ENCODE data around the gene RASSF1. TPM values are rescaled to one million over a fixed set of nuclear protein-coding genes. Genes with fewer than 3 reads are reported as not detected.

The RASSF1 gene
- total and polyA plus RNA-seq, 2 of the 13 experiments (the other 11 are each of a cell fraction or from before 2014, with no cell fraction given) = 10.2 to 27.5 TPM

DNA sequence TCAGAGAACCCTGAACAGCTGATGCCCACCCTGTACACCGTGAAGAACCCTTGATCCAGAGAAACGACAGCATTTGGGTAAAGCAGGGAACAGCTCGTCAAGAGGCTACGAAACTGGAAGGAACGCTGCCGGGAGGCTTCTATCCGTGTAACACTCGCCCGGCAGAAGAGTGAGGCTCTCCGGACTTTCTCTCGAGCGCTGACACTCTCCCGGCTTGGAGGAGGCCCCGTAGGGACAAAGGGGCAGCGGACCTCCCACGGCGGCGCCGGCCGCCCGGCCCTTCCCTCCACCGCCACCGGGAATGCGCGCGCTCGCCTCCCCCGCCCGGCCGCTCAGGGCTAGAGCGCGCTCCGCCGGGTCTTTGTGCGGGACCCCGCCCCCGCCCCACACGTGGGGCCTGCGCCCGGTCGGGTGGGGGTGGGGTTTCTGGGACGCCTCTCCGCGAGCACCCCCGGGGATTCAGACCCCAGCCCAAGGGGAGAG, 19.7 kb downstream of the RASSF1 start (continued):
- TF ChIP-seq, protein P1, sequence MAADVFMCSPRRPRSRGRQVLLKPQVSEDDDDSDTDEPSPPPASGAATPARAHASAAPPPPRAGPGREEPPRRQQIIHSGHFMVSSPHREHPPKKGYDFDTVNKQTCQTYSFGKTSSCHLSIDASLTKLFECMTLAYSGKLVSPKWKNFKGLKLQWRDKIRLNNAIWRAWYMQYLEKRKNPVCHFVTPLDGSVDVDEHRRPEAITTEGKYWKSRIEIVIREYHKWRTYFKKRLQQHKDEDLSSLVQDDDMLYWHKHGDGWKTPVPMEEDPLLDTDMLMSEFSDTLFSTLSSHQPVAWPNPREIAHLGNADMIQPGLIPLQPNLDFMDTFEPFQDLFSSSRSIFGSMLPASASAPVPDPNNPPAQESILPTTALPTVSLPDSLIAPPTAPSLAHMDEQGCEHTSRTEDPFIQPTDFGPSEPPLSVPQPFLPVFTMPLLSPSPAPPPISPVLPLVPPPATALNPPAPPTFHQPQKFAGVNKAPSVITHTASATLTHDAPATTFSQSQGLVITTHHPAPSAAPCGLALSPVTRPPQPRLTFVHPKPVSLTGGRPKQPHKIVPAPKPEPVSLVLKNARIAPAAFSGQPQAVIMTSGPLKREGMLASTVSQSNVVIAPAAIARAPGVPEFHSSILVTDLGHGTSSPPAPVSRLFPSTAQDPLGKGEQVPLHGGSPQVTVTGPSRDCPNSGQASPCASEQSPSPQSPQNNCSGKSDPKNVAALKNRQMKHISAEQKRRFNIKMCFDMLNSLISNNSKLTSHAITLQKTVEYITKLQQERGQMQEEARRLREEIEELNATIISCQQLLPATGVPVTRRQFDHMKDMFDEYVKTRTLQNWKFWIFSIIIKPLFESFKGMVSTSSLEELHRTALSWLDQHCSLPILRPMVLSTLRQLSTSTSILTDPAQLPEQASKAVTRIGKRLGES (CRISPR knock-in tag; IDR thresholded peaks at IDR 0.05; ENCODE audit: borderline replicate concordance) = 0 out of 2 replicates have a peak, but pooled peaks have one; percentile 4
- TF ChIP-seq, protein P2, sequence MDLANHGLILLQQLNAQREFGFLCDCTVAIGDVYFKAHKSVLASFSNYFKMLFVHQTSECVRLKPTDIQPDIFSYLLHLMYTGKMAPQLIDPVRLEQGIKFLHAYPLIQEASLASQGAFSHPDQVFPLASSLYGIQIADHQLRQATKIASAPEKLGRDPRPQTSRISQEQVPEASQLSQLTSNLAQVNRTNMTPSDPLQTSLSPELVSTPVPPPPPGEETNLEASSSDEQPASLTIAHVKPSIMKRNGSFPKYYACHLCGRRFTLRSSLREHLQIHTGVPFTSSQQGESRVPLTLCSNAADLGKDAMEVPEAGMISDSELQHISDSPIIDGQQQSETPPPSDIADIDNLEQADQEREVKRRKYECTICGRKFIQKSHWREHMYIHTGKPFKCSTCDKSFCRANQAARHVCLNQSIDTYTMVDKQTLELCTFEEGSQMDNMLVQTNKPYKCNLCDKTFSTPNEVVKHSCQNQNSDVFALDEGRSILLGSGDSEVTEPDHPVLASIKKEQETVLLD (CRISPR knock-in tag; IDR thresholded peaks at IDR 0.05; ENCODE audit: low read depth) = peak; percentile 52; the same call in 1 of the 2 replicates
- TF ChIP-seq ZNF10 (CRISPR knock-in tag; IDR thresholded peaks at IDR 0.05; ENCODE audit: borderline replicate concordance, low read depth) (no peak), ZNF563 (CRISPR knock-in tag; IDR thresholded peaks at IDR 0.05) (peak; percentile 79), ASH2L (IDR thresholded peaks at IDR 0.05; ENCODE audit: insufficient read length, low read depth, low read length) (no peak), SIX1 (CRISPR knock-in tag; IDR thresholded peaks at IDR 0.05; ENCODE audit: borderline replicate concordance) (no peak), ZNF501 (CRISPR knock-in tag; IDR thresholded peaks at IDR 0.05) (peak; percentile 21; the same call in 1 of the 2 replicates), ZSCAN25 (CRISPR knock-in tag; IDR thresholded peaks at IDR 0.05) (peak; percentile 58; the same call in 1 of the 2 replicates), GLI4 (CRISPR knock-in tag; IDR thresholded peaks at IDR 0.05; ENCODE audit: borderline replicate concordance) (0 out of 2 replicates have a peak, but pooled peaks have one; percentile 58), MYC (CRISPR knock-in tag; IDR thresholded peaks at IDR 0.05; ENCODE audit: borderline replicate concordance) (peak; percentile 90), HHEX (CRISPR knock-in tag; IDR thresholded peaks at IDR 0.05) (no peak), ZNF891 (CRISPR knock-in tag; IDR thresholded peaks at IDR 0.05) (0 out of 2 replicates have a peak, but pooled peaks have one; percentile 24), ZNF546 (CRISPR knock-in tag; conservative IDR thresholded peaks at IDR 0.05) (0 out of 2 replicates have a peak, but pooled peaks have one; percentile 56)
- TF ChIP-seq, protein P3, sequence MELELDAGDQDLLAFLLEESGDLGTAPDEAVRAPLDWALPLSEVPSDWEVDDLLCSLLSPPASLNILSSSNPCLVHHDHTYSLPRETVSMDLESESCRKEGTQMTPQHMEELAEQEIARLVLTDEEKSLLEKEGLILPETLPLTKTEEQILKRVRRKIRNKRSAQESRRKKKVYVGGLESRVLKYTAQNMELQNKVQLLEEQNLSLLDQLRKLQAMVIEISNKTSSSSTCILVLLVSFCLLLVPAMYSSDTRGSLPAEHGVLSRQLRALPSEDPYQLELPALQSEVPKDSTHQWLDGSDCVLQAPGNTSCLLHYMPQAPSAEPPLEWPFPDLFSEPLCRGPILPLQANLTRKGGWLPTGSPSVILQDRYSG (CRISPR knock-in tag; IDR thresholded peaks at IDR 0.05) = no peak
- TF ChIP-seq, protein P4, sequence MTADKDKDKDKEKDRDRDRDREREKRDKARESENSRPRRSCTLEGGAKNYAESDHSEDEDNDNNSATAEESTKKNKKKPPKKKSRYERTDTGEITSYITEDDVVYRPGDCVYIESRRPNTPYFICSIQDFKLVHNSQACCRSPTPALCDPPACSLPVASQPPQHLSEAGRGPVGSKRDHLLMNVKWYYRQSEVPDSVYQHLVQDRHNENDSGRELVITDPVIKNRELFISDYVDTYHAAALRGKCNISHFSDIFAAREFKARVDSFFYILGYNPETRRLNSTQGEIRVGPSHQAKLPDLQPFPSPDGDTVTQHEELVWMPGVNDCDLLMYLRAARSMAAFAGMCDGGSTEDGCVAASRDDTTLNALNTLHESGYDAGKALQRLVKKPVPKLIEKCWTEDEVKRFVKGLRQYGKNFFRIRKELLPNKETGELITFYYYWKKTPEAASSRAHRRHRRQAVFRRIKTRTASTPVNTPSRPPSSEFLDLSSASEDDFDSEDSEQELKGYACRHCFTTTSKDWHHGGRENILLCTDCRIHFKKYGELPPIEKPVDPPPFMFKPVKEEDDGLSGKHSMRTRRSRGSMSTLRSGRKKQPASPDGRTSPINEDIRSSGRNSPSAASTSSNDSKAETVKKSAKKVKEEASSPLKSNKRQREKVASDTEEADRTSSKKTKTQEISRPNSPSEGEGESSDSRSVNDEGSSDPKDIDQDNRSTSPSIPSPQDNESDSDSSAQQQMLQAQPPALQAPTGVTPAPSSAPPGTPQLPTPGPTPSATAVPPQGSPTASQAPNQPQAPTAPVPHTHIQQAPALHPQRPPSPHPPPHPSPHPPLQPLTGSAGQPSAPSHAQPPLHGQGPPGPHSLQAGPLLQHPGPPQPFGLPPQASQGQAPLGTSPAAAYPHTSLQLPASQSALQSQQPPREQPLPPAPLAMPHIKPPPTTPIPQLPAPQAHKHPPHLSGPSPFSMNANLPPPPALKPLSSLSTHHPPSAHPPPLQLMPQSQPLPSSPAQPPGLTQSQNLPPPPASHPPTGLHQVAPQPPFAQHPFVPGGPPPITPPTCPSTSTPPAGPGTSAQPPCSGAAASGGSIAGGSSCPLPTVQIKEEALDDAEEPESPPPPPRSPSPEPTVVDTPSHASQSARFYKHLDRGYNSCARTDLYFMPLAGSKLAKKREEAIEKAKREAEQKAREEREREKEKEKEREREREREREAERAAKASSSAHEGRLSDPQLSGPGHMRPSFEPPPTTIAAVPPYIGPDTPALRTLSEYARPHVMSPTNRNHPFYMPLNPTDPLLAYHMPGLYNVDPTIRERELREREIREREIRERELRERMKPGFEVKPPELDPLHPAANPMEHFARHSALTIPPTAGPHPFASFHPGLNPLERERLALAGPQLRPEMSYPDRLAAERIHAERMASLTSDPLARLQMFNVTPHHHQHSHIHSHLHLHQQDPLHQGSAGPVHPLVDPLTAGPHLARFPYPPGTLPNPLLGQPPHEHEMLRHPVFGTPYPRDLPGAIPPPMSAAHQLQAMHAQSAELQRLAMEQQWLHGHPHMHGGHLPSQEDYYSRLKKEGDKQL (CRISPR knock-in tag; IDR thresholded peaks at IDR 0.05; ENCODE audit: low read depth) = 0 out of 2 replicates have a peak, but pooled peaks have one; percentile 13
- TF ChIP-seq, protein P5, sequence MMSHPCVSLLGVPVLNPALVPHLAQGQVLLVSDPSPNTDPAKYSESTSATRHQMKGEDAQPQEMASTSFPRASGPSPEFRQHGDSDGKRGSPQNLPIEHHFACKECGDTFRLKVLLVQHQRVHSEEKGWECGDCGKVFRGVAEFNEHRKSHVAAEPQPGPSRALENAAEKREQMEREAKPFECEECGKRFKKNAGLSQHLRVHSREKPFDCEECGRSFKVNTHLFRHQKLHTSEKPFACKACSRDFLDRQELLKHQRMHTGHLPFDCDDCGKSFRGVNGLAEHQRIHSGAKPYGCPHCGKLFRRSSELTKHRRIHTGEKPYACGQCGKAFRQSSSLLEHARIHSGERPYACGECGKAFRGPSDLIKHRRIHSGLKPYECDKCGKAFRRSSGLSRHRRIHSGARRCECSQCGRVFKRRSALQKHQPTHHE (CRISPR knock-in tag; IDR thresholded peaks at IDR 0.05; ENCODE audit: borderline replicate concordance) = 0 out of 2 replicates have a peak, but pooled peaks have one; percentile 9
